Mesendoderm (in vitro differentiated cells): ENCODE measurements around the gene KLHL22.

Source experiments
- DNase-seq: peaks from one replicate; pipeline ENCODE4 v3.0.0; 2013
- H2AK5ac ChIP-seq: 2 replicates; pipeline ENCODE4 v1.6.1; 2013; ENCODE audit warnings: low read length, inconsistent platforms
- H2BK120ac ChIP-seq: 2 replicates; pipeline ENCODE4 v1.6.1; 2013; ENCODE audit warnings: low read depth, mild to moderate bottlenecking, low read length, moderate library complexity, mixed read lengths
- H2BK15ac ChIP-seq: replicated peaks from 2 replicates; pipeline ENCODE4 v1.6.1; 2013; ENCODE audit warnings: low read depth, mild to moderate bottlenecking, moderate library complexity
- H2BK5ac ChIP-seq: 2 replicates; pipeline ENCODE4 v1.6.1; 2013; ENCODE audit warnings: low read length, inconsistent platforms
- H3K18ac ChIP-seq: 2 replicates; pipeline ENCODE4 v1.6.1; 2013; ENCODE audit warnings: mild to moderate bottlenecking, low read length, mixed read lengths
- H3K23ac ChIP-seq: one replicate; pipeline ENCODE4 v1.6.1; 2013; ENCODE audit warnings: low read length
- H3K27ac ChIP-seq: 2 replicates; pipeline ENCODE4 v1.5.1; 2013; ENCODE audit warnings: low read depth, mild to moderate bottlenecking, inconsistent platforms, low read length, moderate library complexity
- H3K27me3 ChIP-seq: 2 replicates; pipeline ENCODE4 v1.6.1; 2013; ENCODE audit warnings: low read length, control low read depth, mild to moderate bottlenecking, inconsistent platforms; ENCODE audit not compliant: insufficient read depth, poor library complexity
- H3K36me3 ChIP-seq: 2 replicates; pipeline ENCODE4 v1.6.1; 2013; ENCODE audit warnings: low read length, inconsistent platforms; ENCODE audit not compliant: control insufficient read depth, insufficient read depth
- H3K4ac ChIP-seq: one replicate; pipeline ENCODE4 v1.6.1; 2013; ENCODE audit warnings: low read depth, mild to moderate bottlenecking, low read length, moderate library complexity
- H3K4me1 ChIP-seq: 2 replicates; pipeline ENCODE4 v1.6.1; 2013; ENCODE audit warnings: low read depth, low read length, inconsistent platforms; ENCODE audit not compliant: control insufficient read depth
- H3K4me2 ChIP-seq: 2 replicates; pipeline ENCODE4 v1.6.1; 2013; ENCODE audit warnings: low read length
- H3K4me3 ChIP-seq: 2 replicates; pipeline ENCODE4 v1.5.1; 2013; ENCODE audit warnings: mild to moderate bottlenecking, low read length
- H3K56ac ChIP-seq: one replicate; pipeline ENCODE4 v1.6.1; 2013; ENCODE audit warnings: low read length
- H3K79me1 ChIP-seq: 2 replicates; pipeline ENCODE4 v1.6.1; 2013; ENCODE audit warnings: low read length, inconsistent platforms
- H3K79me2 ChIP-seq: 2 replicates; pipeline ENCODE4 v1.6.1; 2013; ENCODE audit warnings: mild to moderate bottlenecking, low read length; ENCODE audit not compliant: control insufficient read depth, insufficient read depth
- H3K9ac ChIP-seq: 2 replicates; pipeline ENCODE4 v1.6.1; 2013; ENCODE audit warnings: low read length, inconsistent platforms
- H4K5ac ChIP-seq: one replicate; pipeline ENCODE4 v1.6.1; 2013; ENCODE audit warnings: low read length
- H4K8ac ChIP-seq: one replicate; pipeline ENCODE4 v1.6.1; 2013; ENCODE audit warnings: low read depth, mild to moderate bottlenecking, control low read depth, low read length, moderate library complexity
- WGBS: extraction: QIAGEN DNeasy Blood & Tissue Kit; methylation state at CpG from one replicate; pipeline ENCODE4 v1.1.7; 2013; ENCODE audit warnings: low lambda C conversion rate, missing lambda C conversion rate; ENCODE audit not compliant: insufficient coverage; ENCODE audit errors: extremely low coverage; 5-methylcytosine and 5-hydroxymethylcytosine counted together

Gene KLHL22

GRCh38 chr22:20526305-20526627, 30.7 kb upstream of the KLHL22 start:
- Histone ChIP-seq H2BK15ac (no peak overlapping the region), H3K56ac (no peak overlapping the region), H3K27ac (no peak overlapping the region), H4K5ac (no peak overlapping the region), H3K9ac (no peak overlapping the region), H4K8ac (no peak overlapping the region), H3K18ac (no peak overlapping the region), H3K4ac (no peak overlapping the region), H3K27me3 (no peaks in the 10 kb centered on the region), H2AK5ac (no peak overlapping the region), H2BK5ac (no peak overlapping the region), H3K36me3 (peaks cover 3% of the 10 kb centered on the region), H3K4me3 (no peak overlapping the region), H3K4me1 (peaks cover 9% of the 10 kb centered on the region), H3K4me2 (no peak overlapping the region), H3K79me2 (peaks cover 34% of the 10 kb centered on the region), H3K79me1 (peaks cover 26% of the 10 kb centered on the region), H3K23ac (no peak overlapping the region), H2BK120ac (no peak overlapping the region)
- no CpG with 5 or more reads among the region's 4 CpGs for WGBS
- no peak for DNase-seq

- Histone ChIP-seq H3K27me3 (no peaks in the 10 kb centered on the region), H3K4ac (no peak overlapping the region), H2BK5ac (no peak overlapping the region), H2BK120ac (no peak overlapping the region), H3K27ac (no peak overlapping the region), H4K5ac (no peak overlapping the region), H3K23ac (no peak overlapping the region), H3K36me3 (peaks cover 5% of the 10 kb centered on the region), H3K79me1 (peaks cover 24% of the 10 kb centered on the region), H4K8ac (no peak overlapping the region), H3K4me2 (no peak overlapping the region), H2BK15ac (no peak overlapping the region), H3K56ac (no peak overlapping the region), H2AK5ac (no peak overlapping the region), H3K79me2 (peaks cover 35% of the 10 kb centered on the region), H3K4me3 (no peak overlapping the region), H3K18ac (no peak overlapping the region), H3K9ac (no peak overlapping the region), H3K4me1 (peaks cover 3% of the 10 kb centered on the region)
- no CpG with 5 or more reads among the region's 7 CpGs for WGBS
- no peak for DNase-seq
Measured at GRCh38 chr22:20525048-20525447, 29.5 kb upstream of the KLHL22 start.

- no peak overlapping the region for H3K4me2 ChIP-seq
- H2BK120ac ChIP-seq, result no peak overlapping the region
- H3K18ac ChIP-seq, result no peak overlapping the region
- WGBS, result no CpG with 5 or more reads among the region's 1 CpG
- no peak overlapping the region for H4K8ac ChIP-seq
- H2AK5ac ChIP-seq, result no peak overlapping the region
- peaks cover 36% of the 10 kb centered on the region for H3K79me2 ChIP-seq
- no peak overlapping the region for H2BK15ac ChIP-seq
- H3K27ac ChIP-seq, result no peak overlapping the region
- H3K4ac ChIP-seq, result no peak overlapping the region
- H3K9ac ChIP-seq, result no peak overlapping the region
- no peak overlapping the region for H3K4me3 ChIP-seq
- no peak overlapping the region for H2BK5ac ChIP-seq
- no peaks in the 10 kb centered on the region for H3K27me3 ChIP-seq
- H4K5ac ChIP-seq, result no peak overlapping the region
- peaks cover 3% of the 10 kb centered on the region for H3K4me1 ChIP-seq
- peaks cover 5% of the 10 kb centered on the region for H3K36me3 ChIP-seq
- peaks cover 24% of the 10 kb centered on the region for H3K79me1 ChIP-seq
- H3K56ac ChIP-seq, result no peak overlapping the region
- no peak overlapping the region for H3K23ac ChIP-seq
- no peak for DNase-seq
Measured at GRCh38 chr22:20524004-20524481, 28.4 kb upstream of the KLHL22 start.

- Histone ChIP-seq H3K56ac (no peak overlapping the region), H3K18ac (no peak overlapping the region), H3K27me3 (no peaks in the 10 kb centered on the region), H3K4ac (no peak overlapping the region), H3K36me3 (peaks cover 3% of the 10 kb centered on the region), H2BK15ac (no peak overlapping the region), H3K4me1 (peaks cover 3% of the 10 kb centered on the region), H3K23ac (no peak overlapping the region), H3K9ac (no peak overlapping the region), H2BK5ac (no peak overlapping the region), H3K4me3 (no peak overlapping the region), H2AK5ac (no peak overlapping the region), H3K79me2 (peaks cover 31% of the 10 kb centered on the region), H4K5ac (no peak overlapping the region), H4K8ac (no peak overlapping the region), H2BK120ac (no peak overlapping the region), H3K79me1 (peaks cover 19% of the 10 kb centered on the region), H3K4me2 (no peak overlapping the region), H3K27ac (no peak overlapping the region)
- no CpG with 5 or more reads among the region's 7 CpGs for WGBS
- peak; percentile 48 for DNase-seq
Measured at GRCh38 chr22:20523086-20523983, 27.7 kb upstream of the KLHL22 start.

GRCh38 chr22:20522134-20523004, 26.8 kb upstream of the KLHL22 start:
- H3K27ac ChIP-seq, result no peak overlapping the region
- H3K27me3 ChIP-seq, result no peaks in the 10 kb centered on the region
- H3K9ac ChIP-seq, result no peak overlapping the region
- no peak overlapping the region for H4K5ac ChIP-seq
- H2BK5ac ChIP-seq, result no peak overlapping the region
- H2BK120ac ChIP-seq, result no peak overlapping the region
- H3K56ac ChIP-seq, result no peak overlapping the region
- H2AK5ac ChIP-seq, result no peak overlapping the region
- peaks cover 3% of the 10 kb centered on the region for H3K4me1 ChIP-seq
- H3K79me1 ChIP-seq, result peaks cover 23% of the 10 kb centered on the region
- H3K36me3 ChIP-seq, result peaks cover 2% of the 10 kb centered on the region
- peaks cover 34% of the 10 kb centered on the region for H3K79me2 ChIP-seq
- no peak for DNase-seq
- no peak overlapping the region for H3K4ac ChIP-seq
- no peak overlapping the region for H4K8ac ChIP-seq
- no peak overlapping the region for H3K18ac ChIP-seq
- no CpG with 5 or more reads among the region's 11 CpGs for WGBS
- no peak overlapping the region for H3K4me2 ChIP-seq
- H2BK15ac ChIP-seq, result no peak overlapping the region
- H3K23ac ChIP-seq, result no peak overlapping the region
- no peak overlapping the region for H3K4me3 ChIP-seq
